Stimulated activated CD4-positive, alpha-beta T cell treated with anti-CD3 and anti-CD28 coated beads, Interleukin-12 subunit alpha, Interleukin-12 subunit beta, amount 100 ng/mL, for 24 hours (primary cell): ENCODE data around the gene RFX4.

Experiments
- DNase-seq, 2 experiments: peaks; one replicate each; pipeline ENCODE4 v3.0.0-alpha.2; 2020; ENCODE audit warnings: low read depth in 2 of 2

The RFX4 gene

GRCh38 chr12:106646472-106646871 is 63.7 kb downstream of the RFX4 start:
- DNase-seq: no peak

DNA sequence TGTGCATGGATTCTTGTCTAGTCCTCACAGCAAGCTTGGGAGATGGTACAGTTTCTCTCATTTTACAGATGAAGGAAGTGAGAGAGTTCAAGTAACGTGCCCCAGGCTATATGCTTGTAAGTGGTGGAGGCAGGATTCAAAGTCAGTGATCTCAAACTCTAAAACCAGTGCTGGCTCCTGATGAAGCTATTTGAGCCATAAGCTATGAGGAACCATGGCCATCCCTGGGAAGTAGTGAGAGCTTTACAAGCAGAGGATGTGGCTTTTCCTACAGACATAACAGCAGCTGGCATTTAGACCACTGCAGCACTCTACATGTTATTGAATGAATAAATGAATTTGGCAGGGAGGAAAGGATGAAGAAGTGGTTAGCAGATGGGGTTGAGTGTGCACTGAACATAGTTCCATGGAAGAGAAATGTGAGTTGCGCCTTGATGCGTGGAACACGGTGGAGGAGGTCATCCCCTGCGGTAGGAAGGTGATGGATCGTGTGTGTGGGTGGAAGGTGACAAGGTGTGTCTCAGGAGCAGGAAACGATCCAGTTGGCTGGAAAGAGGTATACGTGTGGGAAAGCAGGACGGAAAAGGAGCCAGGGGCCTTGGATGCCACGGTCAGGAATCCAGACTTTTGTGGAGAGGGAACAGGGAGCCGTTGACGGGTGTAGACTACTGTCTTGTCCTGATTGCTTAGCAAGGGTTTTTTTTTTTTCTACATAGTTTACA is 65.2 kb downstream of the RFX4 start:
- no peak for DNase-seq

DNA sequence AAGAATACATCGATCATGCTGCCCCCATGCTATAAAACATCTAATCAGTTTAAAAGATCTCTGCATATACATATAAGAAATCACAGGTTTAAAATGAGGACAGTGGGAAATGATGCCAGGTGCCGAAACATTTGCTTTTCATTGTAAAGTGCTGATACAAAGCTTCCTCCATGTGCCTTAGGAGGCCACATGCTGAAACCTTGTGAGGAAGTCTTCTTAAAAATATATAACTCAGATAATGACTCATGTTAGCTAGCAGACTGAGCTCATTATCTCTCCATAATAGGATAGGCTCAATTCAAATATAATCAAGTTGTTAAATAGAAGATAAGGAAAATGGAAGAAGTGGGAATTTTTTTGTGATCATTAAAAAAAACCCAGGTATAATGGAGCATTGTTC is 65.9 kb downstream of the RFX4 start:
- DNase-seq: no peak

- no peak for DNase-seq
Measured at GRCh38 chr12:106651552-106651951, 68.7 kb downstream of the RFX4 start.

DNA sequence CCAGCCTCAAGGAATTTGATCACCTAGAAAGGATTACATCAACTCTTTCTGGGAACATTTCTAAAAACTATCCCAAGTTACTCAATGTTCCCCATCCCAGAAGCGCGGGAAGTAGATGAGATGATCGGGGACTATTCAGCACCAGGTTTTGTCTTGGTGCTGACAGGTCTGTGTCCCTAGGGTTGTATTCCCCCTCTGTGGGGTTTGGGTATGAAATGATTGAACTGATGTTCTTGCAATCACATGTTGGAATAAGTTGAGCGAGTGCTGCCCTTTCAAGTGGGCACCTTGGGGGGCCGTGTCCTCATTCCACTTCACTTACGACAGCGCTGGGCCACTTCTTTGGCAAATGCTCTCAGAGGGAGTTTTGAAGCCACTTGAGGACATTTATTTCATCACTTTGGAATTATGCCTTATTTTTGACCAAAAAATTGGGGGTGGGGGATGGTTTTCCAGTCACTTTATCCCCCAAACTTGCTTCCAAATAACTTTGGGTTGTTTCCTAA is 69.8 kb downstream of the RFX4 start:
- no peak for DNase-seq

GRCh38 chr12:106655577-106655976 is 72.8 kb downstream of the RFX4 start:
- no peak for DNase-seq

GRCh38 chr12:106657488-106657887 is 74.7 kb downstream of the RFX4 start:
- no peak for DNase-seq

- no peak for DNase-seq
Measured at GRCh38 chr12:106663385-106663784, 80.6 kb downstream of the RFX4 start.

DNA sequence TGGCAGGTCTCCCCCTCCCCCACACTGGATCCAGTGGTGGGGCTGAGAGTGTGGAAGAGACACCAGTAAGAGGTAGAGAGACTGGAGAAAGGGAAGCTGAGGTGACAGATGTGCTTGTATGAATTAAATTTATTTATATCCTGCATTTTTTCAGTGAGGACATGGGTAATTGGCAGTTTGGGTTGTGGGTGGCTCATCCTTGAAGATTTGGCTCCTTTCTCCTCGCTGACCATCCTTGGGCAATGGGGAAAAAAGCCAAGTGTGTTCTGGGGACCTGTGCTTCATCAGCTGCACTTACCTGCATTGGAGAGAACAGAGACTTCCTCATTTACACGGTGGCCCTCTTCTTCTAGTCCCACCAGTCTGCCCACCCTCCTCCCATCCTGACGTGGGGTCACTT is 86.4 kb downstream of the RFX4 start:
- no peak for DNase-seq

DNA sequence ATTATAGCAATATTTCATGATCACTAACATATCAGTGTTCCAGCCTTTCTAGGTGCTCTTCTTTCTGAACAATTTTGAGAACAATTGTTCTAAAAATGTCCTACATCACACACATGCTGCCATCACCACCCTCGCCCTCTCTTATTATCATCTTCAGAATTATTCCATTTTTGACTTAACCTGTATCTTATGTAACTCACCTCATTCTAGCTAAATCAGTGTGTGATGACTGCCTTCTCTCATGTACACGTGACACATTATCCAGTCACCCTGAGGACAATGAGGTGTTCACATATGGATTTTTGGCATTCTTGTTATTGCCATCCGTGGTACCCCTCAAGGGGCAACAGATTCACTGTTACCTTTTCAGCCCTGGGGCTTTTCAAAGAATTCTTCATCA is 87.3 kb downstream of the RFX4 start:
- DNase-seq: no peak

DNA sequence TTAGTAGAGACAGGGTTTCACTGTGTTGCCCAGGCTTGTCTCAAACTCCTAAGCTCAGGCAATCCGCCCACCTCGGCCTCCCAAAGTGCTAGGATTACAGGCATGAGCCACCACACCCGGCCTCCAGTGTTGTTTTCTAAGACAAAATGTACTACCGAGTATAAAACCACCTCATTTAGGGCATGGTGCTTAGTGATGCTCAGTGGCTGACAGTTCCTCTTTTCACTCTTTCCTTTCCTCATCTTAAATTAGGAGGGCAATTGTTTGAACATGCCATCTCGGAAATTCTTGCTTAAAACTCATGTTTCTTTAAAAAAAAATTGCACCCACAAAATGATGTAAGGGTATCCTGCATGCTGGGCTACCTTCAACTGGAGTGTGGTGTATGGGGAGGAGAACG is 89.0 kb downstream of the RFX4 start:
- DNase-seq: no peak

DNA sequence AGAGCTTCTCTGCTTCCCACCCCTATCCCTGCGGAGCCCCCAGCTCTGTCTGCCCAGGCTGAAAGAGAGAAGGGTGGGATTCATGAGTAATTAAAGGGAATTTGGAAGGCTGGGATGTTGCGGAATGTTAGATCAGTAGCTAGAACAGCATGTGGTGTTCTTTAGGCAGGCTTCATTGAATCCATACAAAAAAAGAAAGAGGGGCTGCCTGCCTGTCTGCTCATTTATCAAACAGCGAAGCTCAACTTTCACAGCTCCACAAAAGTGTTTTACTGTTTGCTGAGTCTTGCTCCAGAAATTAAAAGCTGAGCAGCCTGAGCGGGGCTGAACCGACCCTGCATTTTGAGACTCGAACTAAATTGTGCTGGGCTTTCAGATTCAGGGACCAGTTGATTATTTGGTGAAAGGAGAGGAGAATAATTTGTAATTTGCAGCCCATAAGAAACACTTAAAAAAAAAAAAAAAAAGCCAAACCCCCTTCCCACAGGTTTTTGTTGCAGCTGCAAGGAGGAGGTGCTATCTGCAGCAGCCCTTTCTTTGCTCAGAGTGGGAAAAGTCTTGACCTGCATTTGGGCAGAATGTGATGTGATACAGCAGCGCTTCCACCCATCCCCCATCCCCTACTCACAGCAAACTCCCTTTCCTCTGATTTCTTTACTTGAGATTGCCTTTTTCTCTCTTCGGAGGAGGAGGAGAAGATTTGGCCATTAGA is 89.7 kb downstream of the RFX4 start:
- no peak for DNase-seq

GRCh38 chr12:106673141-106673540 is 90.3 kb downstream of the RFX4 start:
- DNase-seq: no peak

DNA sequence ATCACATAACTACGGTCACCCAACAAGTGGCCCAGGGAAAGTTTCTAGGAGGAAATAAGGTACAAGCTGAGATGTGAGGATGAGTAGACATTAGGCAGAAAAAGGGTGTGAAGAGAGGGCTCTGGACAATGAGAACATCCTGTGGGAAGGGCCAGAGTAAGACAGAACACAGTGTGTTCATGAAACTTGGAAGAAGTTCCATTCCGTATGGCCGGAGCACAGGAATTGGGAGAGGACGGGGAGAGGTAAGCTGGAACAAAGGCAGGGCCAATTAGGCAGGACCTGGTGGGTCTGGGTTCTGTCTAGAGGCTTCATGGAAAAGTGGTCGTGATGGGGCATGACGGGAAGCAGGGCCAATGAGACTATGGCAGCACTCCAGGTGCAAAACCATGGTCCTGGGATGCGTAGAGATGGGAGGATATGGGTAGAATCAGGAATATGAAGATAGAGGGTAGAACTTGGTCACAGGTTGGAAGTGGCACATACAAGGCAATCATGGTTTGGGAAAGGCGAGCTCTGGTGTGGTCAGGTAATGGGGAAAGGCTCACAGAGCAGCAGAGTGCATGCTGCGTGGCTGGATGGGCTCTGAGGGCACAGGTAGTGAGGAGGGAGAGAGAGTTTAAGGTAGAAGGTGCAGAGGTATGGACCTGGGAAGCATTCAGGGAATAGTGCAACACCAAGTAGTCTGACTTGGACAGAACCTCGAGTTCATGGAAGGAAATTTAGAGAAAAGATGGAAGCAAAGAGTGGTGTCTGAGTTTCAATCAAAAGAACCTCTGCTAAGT is 93.0 kb downstream of the RFX4 start:
- no peak for DNase-seq

DNA sequence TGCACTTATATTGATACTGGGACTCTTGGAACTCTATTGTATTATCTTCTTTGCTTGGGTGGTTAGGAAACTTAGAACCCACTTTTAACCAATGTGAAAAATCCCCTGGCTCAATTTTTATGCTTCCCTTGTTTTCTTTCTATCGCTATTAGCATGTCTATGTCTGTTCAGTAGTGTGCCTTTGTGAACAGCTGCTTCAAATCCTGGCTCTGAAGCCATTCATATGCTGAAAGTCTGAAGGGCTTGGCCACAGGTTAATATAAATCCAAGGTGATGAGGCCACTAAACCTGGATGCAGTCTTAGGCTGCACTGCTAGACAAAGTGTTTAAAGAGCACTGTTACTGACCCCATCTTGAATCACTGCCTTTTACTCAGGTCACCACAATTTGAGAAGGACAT is 96.8 kb downstream of the RFX4 start:
- DNase-seq: no peak

DNA sequence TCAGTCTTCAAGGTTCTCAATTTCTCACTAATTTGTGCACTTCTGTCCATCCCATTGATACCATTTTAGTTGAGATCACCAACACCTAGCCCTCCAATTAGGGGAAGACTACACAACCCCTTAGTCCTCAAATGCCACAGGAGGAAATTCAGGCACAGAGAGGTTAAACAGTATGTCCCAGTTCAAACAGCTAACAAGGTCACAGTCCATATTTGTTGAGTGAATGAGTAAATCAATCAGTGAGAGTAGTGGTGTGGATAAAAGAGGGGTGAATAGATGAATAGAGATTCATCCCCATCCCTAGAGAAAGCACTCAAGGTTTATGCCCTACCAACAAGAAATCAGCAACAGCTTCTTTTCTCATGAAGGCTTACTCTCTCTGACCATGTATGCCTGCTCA is 97.5 kb downstream of the RFX4 start:
- DNase-seq: no peak

DNA sequence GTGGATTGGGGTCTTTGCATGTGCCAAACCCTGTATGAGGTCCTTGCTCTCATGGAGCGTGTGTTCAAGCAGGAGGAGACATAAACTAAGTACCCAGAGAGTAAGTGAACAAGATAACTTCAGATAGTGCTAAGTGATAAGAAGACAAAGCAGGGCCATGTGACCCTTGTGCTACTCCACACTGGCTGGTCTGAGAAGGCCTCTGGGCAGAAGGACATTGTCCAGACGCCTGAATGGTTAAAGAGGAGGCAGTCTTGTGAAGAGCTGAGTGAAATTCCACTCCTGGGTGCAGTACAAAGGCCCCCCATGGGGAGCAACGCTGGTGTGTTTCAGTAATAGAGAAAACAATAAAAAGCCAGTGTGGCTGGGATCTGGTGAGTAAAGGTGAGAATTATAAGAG is 98.4 kb downstream of the RFX4 start:
- DNase-seq: no peak

GRCh38 chr12:106682594-106683234 is 99.9 kb downstream of the RFX4 start:
- DNase-seq: no peak

GRCh38 chr12:106684497-106684896 is 101.7 kb downstream of the RFX4 start:
- DNase-seq: no peak

- DNase-seq: no peak
Measured at GRCh38 chr12:106685381-106685780, 102.6 kb downstream of the RFX4 start.

DNA sequence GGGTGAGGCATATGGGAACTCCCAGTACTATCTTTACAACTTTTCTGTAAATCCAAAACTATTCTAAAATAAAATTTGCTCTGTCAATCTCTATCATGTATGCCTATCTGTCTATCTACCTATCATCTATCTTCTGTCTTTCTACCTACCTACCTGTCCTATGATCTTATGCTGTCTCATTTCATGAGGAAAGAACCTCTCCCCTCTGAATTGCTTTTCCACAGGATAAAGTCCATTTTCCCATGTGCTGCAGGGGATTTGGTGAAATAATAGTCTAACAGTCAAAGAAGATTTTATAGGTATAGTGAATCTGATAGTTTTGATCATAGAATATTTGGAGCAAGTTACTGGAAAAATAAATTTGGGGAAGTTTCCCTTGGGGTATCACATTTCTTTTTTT is 104.9 kb downstream of the RFX4 start:
- DNase-seq: no peak
